Measurements from ENCODE around the gene ABHD8. TPM values are rescaled to one million over a fixed set of nuclear protein-coding genes. Genes with fewer than 3 reads are reported as not detected.

The ABHD8 gene
- polyA plus RNA-seq, 3 donors, result 11.3 to 14.9 (median 12.5) TPM

- Histone ChIP-seq H2AFZ (ENCODE audit: insufficient read depth, low read depth, low read length, poor library complexity, severe bottlenecking) (no peak overlapping the region), H3K27ac (ENCODE audit: low read depth in 1 of 2, low read length in 2 of 2) (no peak overlapping the region), H3K9ac (ENCODE audit: insufficient read depth, low read length, poor library complexity, severe bottlenecking) (no peak overlapping the region), H3K4me2 (replicated peaks; ENCODE audit: extremely low read depth, low read length, poor library complexity, severe bottlenecking) (no peak overlapping the region), H3K4me3 (replicated peaks in 1 of 3; ENCODE audit: low read depth in 2 of 3, low read length in 3 of 3) (no peak overlapping the region), H3K27me3 (ENCODE audit: control insufficient read depth in 2 of 2, insufficient read depth in 2 of 2, low read length in 2 of 2) (peaks cover 11 to 28% of the 10 kb centered on the region in 2 donors), H4K20me1 (ENCODE audit: insufficient read depth, low read length) (peaks cover 27% of the 10 kb centered on the region), H3K79me2 (ENCODE audit: insufficient read depth, low read length) (peaks cover 7% of the 10 kb centered on the region), H3K9me3 (replicated peaks in 1 of 2; ENCODE audit: control insufficient read depth in 1 of 2, insufficient read depth in 1 of 2, low read length in 2 of 2) (peaks cover 0 to 12% of the 10 kb centered on the region in 2 donors), H3K4me1 (ENCODE audit: control insufficient read depth in 1 of 2, insufficient read depth in 2 of 2, low read length in 2 of 2) (peaks cover 30 to 47% of the 10 kb centered on the region in 2 donors), H3K36me3 (replicated peaks in 1 of 2; ENCODE audit: control insufficient read depth in 1 of 2, insufficient read depth in 2 of 2, low read length in 2 of 2) (peaks cover 3 to 9% of the 10 kb centered on the region in 2 donors)
- peaks cover 0 to 14% (median 10%) of the 10 kb centered on the region in 7 donors for H3K9me3 Mint-ChIP-seq
- peaks cover 22 to 42% of the 10 kb centered on the region in 2 donors for H3K36me3 Mint-ChIP-seq
- H3K27ac Mint-ChIP-seq, result peak overlapping the region in 1 of 7 donors; percentile 53
- 94% methylated on average over 19 of the region's 24 CpGs for WGBS (ENCODE audit: insufficient coverage)
- peak overlapping the region in 1 of 2 donors; percentile 78 for H3K4me3 Mint-ChIP-seq
- intact Hi-C loops (cut with micrococcal nuclease), result no loop called here
- no peak for TF ChIP-seq CTCF (IDR thresholded peaks at IDR 0.05)
- H3K27me3 Mint-ChIP-seq (ENCODE audit: low read depth in 3 of 3), result peaks cover 23 to 41% (median 24%) of the 10 kb centered on the region in 3 donors
- H3K4me1 Mint-ChIP-seq, result peaks cover 31% of the 10 kb centered on the region
- DNase-seq, result no peak
Observed at GRCh38 chr19:17330262-17331044, 27.2 kb upstream of the ABHD8 start.

GRCh38 chr19:17329366-17330261, 26.4 kb upstream of the ABHD8 start:
- Mint-ChIP-seq H3K4me1 (peaks cover 23% of the 10 kb centered on the region), H3K9me3 (peaks cover 0 to 14% (median 10%) of the 10 kb centered on the region in 7 donors), H3K27me3 (ENCODE audit: low read depth in 3 of 3) (peaks cover 23 to 44% (median 24%) of the 10 kb centered on the region in 3 donors), H3K4me3 (peak overlapping the region in 1 of 2 donors; percentile 78), H3K27ac (no peak overlapping the region), H3K36me3 (peaks cover 24 to 48% of the 10 kb centered on the region in 2 donors)
- Histone ChIP-seq H3K79me2 (ENCODE audit: insufficient read depth, low read length) (peaks cover 4% of the 10 kb centered on the region), H3K27ac (ENCODE audit: low read depth in 1 of 2, low read length in 2 of 2) (no peak overlapping the region), H4K20me1 (ENCODE audit: insufficient read depth, low read length) (peaks cover 28% of the 10 kb centered on the region), H3K36me3 (replicated peaks in 1 of 2; ENCODE audit: control insufficient read depth in 1 of 2, insufficient read depth in 2 of 2, low read length in 2 of 2) (peaks cover 8 to 13% of the 10 kb centered on the region in 2 donors), H3K9ac (ENCODE audit: insufficient read depth, low read length, poor library complexity, severe bottlenecking) (peak overlapping the region; percentile 40), H3K4me3 (replicated peaks in 1 of 3; ENCODE audit: low read depth in 2 of 3, low read length in 3 of 3) (peak overlapping the region in 1 of 3 experiments; percentile 40), H3K4me2 (replicated peaks; ENCODE audit: extremely low read depth, low read length, poor library complexity, severe bottlenecking) (peak overlapping the region; percentile 78), H3K9me3 (replicated peaks in 1 of 2; ENCODE audit: control insufficient read depth in 1 of 2, insufficient read depth in 1 of 2, low read length in 2 of 2) (peaks cover 0 to 12% of the 10 kb centered on the region in 2 donors), H2AFZ (ENCODE audit: insufficient read depth, low read depth, low read length, poor library complexity, severe bottlenecking) (no peak overlapping the region), H3K4me1 (ENCODE audit: control insufficient read depth in 1 of 2, insufficient read depth in 2 of 2, low read length in 2 of 2) (peaks cover 23 to 40% of the 10 kb centered on the region in 2 donors), H3K27me3 (ENCODE audit: control insufficient read depth in 2 of 2, insufficient read depth in 2 of 2, low read length in 2 of 2) (peaks cover 11 to 28% of the 10 kb centered on the region in 2 donors)
- DNase-seq, result no peak
- no peak for TF ChIP-seq CTCF (IDR thresholded peaks at IDR 0.05)
- intact Hi-C loops (cut with micrococcal nuclease), result no loop called here
- whole genome bisulfite sequencing (ENCODE audit: insufficient coverage), result 64% methylated on average over 44 of the region's 51 CpGs
